Measurements from ENCODE around the gene ZNF416. TPM values are rescaled to one million over a fixed set of nuclear protein-coding genes. Genes with fewer than 3 reads are reported as not detected.

ZNF416 gene
- total RNA-seq, 4 donors from 2014 or later = 2.0 to 6.0 (median 3.7) TPM

- DNase-seq (ENCODE audit: low spot score) (peak; percentile 60), ATAC-seq (ENCODE audit: low FRiP score) (peak; percentile 99)
- no peak for TF ChIP-seq CTCF (IDR thresholded peaks at IDR 0.05)
Measured at GRCh38 chr19:57527136-57527881, 51.4 kb downstream of the ZNF416 start, which contains the start of gene ZNF549. ZNF549 (plus strand) TSS chr19:57527356; CDS start chr19:57527574, 218 bp downstream.

Other genes with a start within 250 kb of the ZNF416 start
- gene ZNF304, start 227.6 kb downstream of the ZNF416 start, total RNA-seq = 10 to 100 TPM in 1 of 4 donors, 1 to 10 TPM in 3; 4.6 to 11.0 (median 7.3) TPM
- gene TRAPPC2B, start 215.4 kb downstream of the ZNF416 start, total RNA-seq = 10 to 100 TPM; 15.3 to 22.9 (median 16.9) TPM
- 1 to 10 TPM; 1.9 to 2.6 (median 2.6) TPM for gene ZNF547, start 215.4 kb downstream of the ZNF416 start, total RNA-seq
- gene ZNF548, start 189.1 kb downstream of the ZNF416 start, total RNA-seq = 10 to 100 TPM; 11.7 to 35.9 (median 22.7) TPM
- gene ZNF17, start 167.8 kb downstream of the ZNF416 start, total RNA-seq = 10 to 100 TPM in 2 of 4 donors, 1 to 10 TPM in 2; 5.8 to 12.5 (median 9.3) TPM
- gene ZNF749, start 143.6 kb downstream of the ZNF416 start, total RNA-seq = 10 to 100 TPM in 1 of 4 donors, 1 to 10 TPM in 3; 3.3 to 18.0 (median 7.6) TPM
- gene VN1R1, start 121.8 kb downstream of the ZNF416 start, total RNA-seq = under 1 TPM in 3 of 4 donors, not detected in 1; 0.19 to 0.48 (median 0.44) TPM
- 10 to 100 TPM in 1 of 4 donors, 1 to 10 TPM in 3; 4.5 to 17.2 (median 8.6) TPM for gene ZNF772, start 101.3 kb downstream of the ZNF416 start, total RNA-seq
- gene ZNF419, start 91.2 kb downstream of the ZNF416 start, total RNA-seq = 10 to 100 TPM in 3 of 4 donors, 1 to 10 TPM in 1; 5.8 to 14.8 (median 12.5) TPM
- gene ZNF773, start 79.0 kb downstream of the ZNF416 start, total RNA-seq = 10 to 100 TPM in 2 of 4 donors, 1 to 10 TPM in 2; 5.7 to 15.5 (median 9.6) TPM
- 1 to 10 TPM; 2.4 to 6.6 (median 4.9) TPM for gene ZNF549, start 51.6 kb downstream of the ZNF416 start, total RNA-seq
- gene ZNF550, start 19.0 kb downstream of the ZNF416 start, total RNA-seq = 1 to 10 TPM; 3.7 to 8.8 (median 6.9) TPM
- 1 to 10 TPM; 1.3 to 3.5 (median 2.5) TPM for gene ZIK1, start 5.2 kb upstream of the ZNF416 start, total RNA-seq
- gene ZNF530, start 21.0 kb upstream of the ZNF416 start, total RNA-seq = 1 to 10 TPM in 3 of 4 donors, under 1 TPM in 1; 0.65 to 3.6 (median 3.0) TPM
- 10 to 100 TPM in 3 of 4 donors, 1 to 10 TPM in 1; 9.6 to 25.1 (median 13.8) TPM for gene ZNF134, start 35.3 kb upstream of the ZNF416 start, total RNA-seq
- gene ZNF211, start 54.3 kb upstream of the ZNF416 start, total RNA-seq = 10 to 100 TPM in 1 of 4 donors, 1 to 10 TPM in 3; 5.3 to 15.0 (median 9.2) TPM
- gene ZSCAN4, start 90.0 kb upstream of the ZNF416 start, total RNA-seq = not detected
- gene ZNF551, start 103.1 kb upstream of the ZNF416 start, total RNA-seq = 10 to 100 TPM in 1 of 4 donors, 1 to 10 TPM in 3; 7.3 to 22.2 (median 8.1) TPM
- 1 to 10 TPM; 1.4 to 4.4 (median 2.8) TPM for gene ZNF154, start 130.3 kb upstream of the ZNF416 start, total RNA-seq
- gene ZNF671, start 148.7 kb upstream of the ZNF416 start, total RNA-seq = 10 to 100 TPM in 1 of 4 donors, 1 to 10 TPM in 3; 3.0 to 10.2 (median 6.3) TPM
- 10 to 100 TPM in 2 of 4 donors, 1 to 10 TPM in 2; 5.3 to 18.1 (median 10.1) TPM for gene ZNF776, start 167.9 kb upstream of the ZNF416 start, total RNA-seq
- 10 to 100 TPM; 14.3 to 21.1 (median 17.4) TPM for gene ZNF586, start 190.8 kb upstream of the ZNF416 start, total RNA-seq
- 10 to 100 TPM in 1 of 4 donors, 1 to 10 TPM in 3; 5.7 to 17.3 (median 8.8) TPM for gene ZNF552, start 236.0 kb upstream of the ZNF416 start, total RNA-seq

All from omental fat pad (tissue), 4 donors.